GM18867 (cell line): Measurements from ENCODE around the gene ANXA6.

ENCODE experiments used
- ATAC-seq: cut with Tn5 transposase; IDR thresholded peaks from one replicate; pipeline ENCODE4 v1.9.1; 2021; ENCODE audit warnings: mild to moderate bottlenecking, moderate library complexity; ENCODE audit not compliant: unreplicated experiment

The ANXA6 gene

DNA sequence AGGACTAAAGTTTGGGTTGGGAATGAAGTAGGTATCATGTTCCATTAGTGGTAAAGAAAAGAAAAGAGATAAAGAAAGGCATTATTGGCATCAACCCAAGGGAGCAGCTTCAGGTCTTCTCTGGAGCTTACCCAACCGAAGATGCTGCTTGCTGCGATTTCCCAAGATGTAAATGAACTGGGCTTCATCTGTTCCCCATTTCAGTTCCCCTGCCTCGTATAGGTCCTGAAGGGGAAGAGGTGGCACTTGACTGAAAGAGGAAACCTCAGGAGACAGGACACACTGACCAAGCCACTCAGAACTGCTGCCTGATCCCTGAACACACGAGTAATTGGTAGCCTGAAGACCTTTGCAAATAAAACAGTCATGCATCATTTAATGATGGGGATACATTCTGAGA, 24.6 kb downstream of the ANXA6 start:
- no peak for ATAC-seq

DNA sequence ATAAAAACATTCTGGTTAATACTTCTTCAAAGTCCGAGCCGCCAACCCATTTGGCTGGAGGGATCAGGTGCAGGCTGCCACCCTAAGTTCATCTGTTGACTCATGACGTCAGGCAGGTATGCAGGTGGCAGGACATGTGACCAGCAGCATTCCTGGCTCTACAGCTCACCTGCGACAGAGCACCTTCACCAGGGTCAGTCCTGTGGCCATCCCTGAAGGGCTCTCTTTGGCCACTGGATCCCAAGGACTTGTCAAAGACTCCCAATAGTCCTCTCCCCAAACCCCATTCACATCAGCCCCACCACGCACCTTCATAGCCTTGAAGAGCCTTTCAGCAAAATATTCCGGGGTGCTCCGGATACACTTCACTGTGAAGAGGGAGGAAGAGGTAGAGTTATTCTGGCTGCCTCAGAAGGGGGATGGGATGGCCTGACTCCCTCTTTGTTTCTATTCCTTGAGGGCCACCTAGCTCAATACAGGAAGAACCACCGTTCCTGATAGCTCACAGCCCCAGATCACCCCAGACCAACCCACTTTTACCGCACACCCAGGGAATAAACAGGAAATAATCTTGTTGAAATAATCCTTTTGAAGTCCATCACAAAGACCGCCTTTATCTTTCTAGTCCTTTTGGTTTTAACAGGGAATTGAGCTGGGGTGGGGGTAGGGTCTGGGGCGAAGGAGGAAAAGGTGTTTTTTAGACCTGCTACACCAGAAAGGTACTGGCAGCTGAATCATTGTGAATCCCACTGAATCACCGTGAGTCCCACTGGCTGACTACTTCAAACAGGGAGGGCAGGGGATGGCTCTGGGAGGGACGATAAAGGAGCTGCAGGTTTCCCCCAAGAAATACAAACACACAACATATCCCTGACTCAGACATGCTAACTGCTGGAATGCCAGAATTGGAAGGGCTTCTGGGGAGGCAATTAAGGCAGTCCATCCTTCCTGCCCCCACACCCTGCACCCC, 26.4 kb downstream of the ANXA6 start:
- ATAC-seq: no peak

DNA sequence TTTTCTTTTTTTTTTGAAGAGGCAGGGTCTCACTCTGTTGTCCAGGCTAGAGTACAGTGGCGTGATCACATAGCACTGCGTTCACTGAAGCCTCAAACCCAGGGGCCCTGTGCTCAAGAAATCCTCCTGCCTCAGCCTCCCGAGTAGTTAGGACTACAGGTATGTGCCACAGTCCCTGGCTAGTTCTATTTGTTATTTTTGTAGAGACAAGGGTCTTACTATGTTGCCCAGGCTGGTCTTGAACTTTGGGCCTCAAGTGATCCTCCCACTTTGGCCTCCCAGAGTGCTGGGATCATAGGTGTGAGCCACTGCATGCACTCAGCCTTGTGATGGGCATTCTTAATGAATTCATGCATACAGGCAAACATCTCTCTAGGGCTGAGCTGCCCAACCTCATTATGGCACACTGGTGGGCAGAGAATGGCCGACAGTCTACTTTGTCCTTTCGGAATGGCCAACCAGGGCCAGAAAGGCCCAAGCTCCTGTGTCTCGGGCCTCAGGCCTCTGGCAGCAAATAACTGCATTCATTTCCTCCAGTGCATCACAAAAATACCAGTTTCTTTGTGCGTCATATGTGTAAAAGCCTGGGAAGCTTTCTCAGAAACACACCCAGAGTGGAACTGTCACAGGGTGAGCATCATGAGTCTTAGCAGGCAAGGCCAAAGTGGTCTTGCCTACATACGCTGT, 27.2 kb downstream of the ANXA6 start:
- no peak for ATAC-seq

- ATAC-seq: no peak
Measured at GRCh38 chr5:151128817-151129216, 28.8 kb downstream of the ANXA6 start.

DNA sequence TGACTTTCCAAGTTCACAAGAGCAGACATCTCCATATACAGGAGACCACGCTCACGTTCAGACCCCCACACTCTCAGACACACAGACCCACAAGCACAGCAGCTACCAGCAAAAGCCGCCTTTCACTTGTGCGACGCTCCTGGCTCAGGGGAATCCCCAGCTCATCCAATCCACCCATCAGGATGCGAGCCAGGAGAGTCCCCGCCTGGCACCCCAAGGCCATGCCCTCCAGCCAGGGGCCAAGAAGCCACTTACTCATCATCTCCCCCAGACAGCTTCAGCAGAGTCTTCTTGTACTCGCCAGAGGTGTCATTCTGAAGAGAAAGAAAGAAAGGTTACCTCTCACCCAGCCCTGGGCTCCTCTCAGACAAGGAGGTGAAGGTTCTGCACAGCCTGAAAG, 29.7 kb downstream of the ANXA6 start:
- no peak for ATAC-seq

GRCh38 chr5:151126199-151126645, 31.4 kb downstream of the ANXA6 start:
- peak; percentile 35 for ATAC-seq

DNA sequence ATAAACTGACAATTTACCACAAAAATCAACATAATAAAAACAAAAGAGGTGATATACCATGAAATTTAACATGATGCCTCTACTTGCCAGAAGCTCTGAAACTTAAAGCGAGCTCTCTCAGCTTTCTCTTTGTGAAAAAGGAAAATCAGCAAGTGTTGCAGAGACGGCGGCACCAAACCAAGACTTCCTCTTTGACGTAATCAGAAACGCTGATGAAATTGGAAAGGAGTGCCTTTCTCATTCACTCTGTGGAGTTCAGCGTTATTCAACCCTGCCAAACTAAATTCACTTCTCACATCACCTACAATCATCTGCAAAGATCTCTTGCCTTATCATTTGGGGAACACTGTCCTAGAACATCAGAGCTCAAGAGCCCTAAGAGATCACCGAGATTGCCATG, 32.2 kb downstream of the ANXA6 start:
- no peak for ATAC-seq

- peak; percentile 80 for ATAC-seq
Measured at GRCh38 chr5:151123897-151124751, 33.5 kb downstream of the ANXA6 start.

GRCh38 chr5:151122828-151123227, 34.8 kb downstream of the ANXA6 start:
- no peak for ATAC-seq

DNA sequence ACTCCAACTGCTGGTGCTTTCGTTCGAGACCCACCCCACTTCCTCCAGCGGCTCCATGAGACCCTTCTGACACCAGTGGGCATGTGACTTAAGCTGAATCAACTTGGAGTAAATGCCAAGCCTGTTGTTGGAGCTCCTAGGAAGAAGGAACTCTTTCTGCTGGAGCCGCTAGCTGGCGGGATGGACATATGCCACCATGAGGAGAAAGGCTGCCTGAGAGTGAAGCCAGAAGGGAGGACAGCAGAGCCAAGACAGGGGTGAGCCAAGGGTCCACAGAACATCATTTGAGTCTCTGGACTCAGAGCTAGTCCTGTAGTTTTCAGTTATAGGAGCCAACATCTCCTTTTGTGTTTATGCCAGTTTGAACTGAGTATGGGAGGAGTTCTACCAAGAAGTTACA, 35.9 kb downstream of the ANXA6 start:
- no peak for ATAC-seq

- ATAC-seq: no peak
Measured at GRCh38 chr5:151121095-151121494, 36.5 kb downstream of the ANXA6 start.

DNA sequence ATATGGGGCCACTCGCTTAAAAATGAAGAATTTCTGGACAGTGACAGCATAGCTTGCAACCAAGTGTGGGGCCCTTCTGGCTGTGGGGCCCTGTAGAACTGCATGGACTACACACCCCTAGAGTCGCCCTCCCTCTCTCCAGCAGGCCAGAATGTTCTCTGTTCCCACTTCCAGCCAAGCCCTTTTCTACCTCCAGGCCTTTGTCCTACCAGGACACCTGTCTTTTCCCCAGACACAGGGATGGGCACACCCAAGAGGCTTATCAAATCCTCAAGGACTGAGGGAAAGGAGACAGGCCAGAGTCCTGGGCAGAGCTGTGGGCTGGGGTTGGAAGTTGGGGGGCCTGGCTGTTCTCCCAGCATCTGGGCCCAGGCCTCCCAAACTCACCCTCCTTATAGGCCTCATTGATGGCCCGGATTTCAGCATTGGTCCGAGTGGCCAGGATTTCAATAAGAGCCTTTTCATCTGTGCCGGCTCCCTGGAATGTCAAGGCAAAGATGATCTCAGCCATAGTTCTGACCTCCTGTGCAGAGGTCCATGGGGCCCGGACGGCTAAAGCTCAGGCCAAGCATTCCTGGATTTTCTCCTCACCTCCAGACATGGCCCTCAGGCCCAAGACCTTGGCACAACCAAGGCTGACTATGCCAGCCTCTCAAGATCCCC, 38.5 kb downstream of the ANXA6 start:
- ATAC-seq: no peak

- ATAC-seq: no peak
Measured at GRCh38 chr5:151115272-151115905, 42.2 kb downstream of the ANXA6 start.

DNA sequence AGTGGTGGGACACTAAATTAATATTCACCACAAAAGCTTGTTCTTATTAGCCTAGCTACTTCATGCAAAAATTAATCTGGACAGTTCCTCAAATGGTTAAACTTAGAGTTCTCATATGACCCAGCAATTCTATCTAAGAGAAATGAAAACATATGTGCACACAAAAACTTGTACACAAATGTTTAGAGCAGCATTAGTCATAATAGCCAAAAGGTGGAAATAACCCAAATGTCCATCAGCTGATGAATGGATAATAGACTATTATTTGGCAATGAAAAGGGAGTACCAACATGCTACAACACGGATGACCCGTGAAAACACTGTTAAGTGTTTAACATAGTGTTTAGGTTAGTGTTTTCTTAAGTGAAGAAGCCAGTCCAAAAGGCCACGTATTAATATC, 43.9 kb downstream of the ANXA6 start:
- no peak for ATAC-seq

GRCh38 chr5:151110992-151111391, 46.6 kb downstream of the ANXA6 start:
- no peak for ATAC-seq

- no peak for ATAC-seq
Measured at GRCh38 chr5:151110122-151110681, 47.4 kb downstream of the ANXA6 start.

GRCh38 chr5:151108566-151108965, 49.0 kb downstream of the ANXA6 start:
- ATAC-seq: no peak

GRCh38 chr5:151107738-151108520, 49.6 kb downstream of the ANXA6 start:
- ATAC-seq: no peak

GRCh38 chr5:151107084-151107483, 50.5 kb downstream of the ANXA6 start:
- no peak for ATAC-seq
